Stimulated activated CD8-positive, alpha-beta memory T cell treated with anti-CD3 and anti-CD28 coated beads, Interleukin-7, amount 100 ng/mL, for 48 hours (primary cell): ENCODE measurements around the gene FLT4.
A peak's percentile ranks its signal among the peaks of the same experiment; 100 is the strongest.

Experiments used
- DNase-seq, 2 donors: peaks; one replicate each; pipeline ENCODE4 v3.0.0-alpha.2; 2020; ENCODE audit warnings: low read depth in 1 of 2; ENCODE audit errors: extremely low read depth in 1 of 2

The FLT4 gene

DNA sequence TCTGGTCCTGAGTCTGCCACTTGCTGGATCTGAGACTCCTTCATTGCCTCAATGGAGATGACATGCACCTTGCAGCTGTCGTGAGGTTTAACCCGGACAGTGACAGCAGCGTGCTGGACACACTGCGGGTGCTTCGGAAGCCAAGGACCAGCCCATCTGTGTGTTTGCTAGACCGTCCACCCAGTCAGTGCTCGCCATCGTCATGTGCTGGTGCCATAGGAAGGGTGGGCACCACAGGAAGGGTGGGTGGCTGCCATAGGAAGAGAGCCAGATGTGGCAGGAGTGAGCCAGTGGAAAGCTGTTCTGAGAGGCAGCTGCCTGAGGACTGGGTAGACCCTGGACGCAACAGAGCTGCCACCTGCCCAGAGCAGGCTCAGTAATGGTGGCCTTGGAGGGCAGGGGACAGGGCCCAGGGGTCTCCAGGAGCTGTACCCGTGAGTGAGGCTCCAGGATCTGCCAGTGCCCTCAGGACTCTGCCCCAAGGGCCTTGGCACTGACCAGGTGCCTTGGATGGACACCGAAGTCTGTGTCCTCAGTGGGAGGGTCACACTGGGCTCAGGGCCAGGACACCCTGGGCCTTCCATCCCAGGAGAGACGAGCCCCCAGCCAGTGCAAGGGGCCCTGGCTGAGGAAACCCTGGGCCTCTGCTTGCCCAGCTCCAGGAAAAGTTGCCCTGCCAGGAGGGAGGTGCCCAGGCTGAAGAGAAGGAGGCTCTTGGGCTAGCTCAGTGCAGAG lies 21.8 kb downstream of the FLT4 start:
- DNase-seq: no peak

DNA sequence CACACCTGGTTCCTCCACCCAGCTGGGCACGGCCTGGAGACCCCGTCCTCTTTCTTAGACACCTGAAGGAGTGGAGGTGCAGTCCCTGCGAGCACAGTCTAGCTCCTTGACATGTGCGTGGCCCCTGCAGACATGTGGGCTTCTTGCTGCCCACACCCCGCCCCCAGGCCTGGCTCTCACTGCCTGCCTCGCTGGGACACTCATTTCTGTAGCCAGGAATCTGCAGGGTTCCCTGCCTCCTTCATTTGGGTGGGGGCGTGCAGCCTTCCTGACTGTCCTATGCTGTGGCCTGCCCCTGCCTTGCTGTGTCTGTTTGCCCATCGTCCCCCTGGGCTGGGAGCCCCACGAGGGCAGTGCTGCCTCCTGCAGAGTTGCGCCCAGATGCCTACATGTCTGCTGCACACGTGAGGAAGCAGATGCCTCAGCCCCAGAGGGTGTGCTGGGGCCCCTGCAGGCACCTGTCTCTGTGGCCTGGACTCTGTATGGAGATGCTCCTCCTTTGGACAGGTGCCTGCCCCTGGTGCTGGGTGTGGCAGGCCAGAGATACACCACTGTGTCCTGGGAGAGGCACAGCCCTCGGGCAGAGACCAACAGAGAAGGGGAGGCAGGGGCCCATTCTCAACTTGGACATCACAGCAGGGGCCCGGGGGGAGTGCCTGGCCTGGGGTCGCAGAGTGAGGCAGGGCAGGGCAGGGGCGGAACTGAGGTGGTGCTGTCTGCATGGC lies 22.6 kb downstream of the FLT4 start:
- no peak for DNase-seq

DNA sequence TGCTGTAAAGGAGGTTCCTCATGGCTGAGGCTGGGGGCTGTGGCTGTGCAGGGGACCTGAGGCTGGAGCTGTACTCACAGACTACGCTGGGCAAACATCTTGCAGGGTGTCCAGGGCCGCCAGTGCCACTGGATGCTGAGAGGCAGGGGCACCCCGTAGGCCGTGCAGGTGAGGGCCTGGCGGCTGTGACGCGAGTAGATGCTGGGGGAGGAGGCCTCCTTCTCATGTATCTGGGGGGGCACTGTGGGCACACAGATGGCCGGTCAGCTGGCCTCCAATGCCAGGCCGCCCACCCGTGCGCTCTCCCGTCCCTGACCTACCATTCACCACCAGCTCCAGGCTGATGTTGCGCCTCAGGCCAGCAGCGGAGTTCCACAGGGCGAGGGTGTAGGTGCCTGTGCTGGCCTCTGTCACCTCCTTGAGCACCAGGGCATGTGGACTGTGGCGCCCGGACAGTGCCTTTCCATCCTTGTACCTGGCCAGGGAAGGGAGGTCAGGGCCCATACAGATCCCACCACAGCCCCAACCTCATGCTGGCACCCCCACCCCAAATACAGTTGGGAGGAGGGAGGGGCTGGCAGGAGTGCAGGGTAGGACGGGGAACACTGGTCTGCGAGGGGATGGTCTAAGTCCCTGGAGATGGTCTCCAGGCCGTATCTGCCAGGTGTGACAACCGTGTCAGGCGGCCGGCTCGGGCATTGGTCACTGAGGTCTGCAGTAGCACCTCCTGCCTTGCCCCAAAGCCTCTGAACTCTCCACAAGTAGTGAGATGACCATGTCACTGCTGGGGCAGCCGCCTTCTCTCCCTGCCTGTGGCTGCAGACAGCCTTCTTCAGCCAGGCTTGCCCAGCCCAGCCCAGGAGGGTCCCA lies 23.4 kb downstream of the FLT4 start:
- no peak for DNase-seq

DNA sequence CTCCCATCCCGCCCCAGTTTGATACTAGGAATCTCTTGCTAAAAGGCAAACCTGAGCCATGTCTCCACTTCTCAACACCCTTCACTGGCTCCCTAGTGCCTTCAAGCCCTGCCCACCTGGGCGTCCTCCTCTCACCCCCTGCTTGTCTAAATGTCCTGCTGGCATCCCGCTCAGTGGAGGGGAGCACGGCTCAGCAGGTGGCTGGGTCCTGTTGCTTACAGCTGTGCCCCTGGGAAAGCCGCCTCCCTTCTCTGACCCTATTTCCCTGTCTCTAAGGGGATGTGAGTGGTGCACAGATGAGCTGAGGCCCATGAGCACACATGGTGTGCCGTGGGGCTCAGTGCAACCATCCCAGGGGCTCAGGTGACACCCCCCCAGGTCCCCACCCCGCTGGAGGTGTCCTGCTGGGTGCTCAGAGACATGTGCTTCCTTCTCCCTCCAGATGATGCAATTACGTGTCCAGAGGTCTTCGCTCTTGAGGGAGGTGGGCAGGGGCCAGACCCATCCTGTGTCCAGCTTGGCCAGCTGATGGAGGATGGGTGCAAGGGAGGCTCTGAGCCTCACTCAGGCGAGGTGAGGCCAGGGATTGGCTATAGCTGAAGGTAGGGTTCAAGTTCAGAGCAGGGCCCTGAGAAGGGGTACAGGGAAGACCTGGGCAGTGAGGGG lies 24.1 kb downstream of the FLT4 start:
- DNase-seq: no peak

DNA sequence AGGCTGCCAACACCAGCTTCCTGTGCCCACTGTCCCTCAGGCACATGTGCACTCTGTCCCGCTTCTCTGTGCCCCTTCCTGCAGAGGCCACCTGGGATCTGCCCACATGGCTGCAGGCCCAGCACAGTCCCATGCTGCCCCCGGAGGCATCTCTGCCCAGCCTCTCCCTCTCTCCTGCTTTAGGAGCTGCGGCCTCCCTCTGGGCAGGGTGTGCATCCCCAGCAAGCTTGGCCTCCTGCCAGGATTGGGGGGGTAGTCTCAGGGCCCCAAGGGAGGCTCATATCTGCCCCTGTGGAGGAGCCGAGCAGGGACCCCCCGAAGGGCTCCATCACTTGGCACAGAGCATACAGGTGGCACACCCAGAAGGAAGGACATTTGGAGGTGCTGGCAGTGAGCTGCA lies 24.8 kb downstream of the FLT4 start:
- DNase-seq: no peak

DNA sequence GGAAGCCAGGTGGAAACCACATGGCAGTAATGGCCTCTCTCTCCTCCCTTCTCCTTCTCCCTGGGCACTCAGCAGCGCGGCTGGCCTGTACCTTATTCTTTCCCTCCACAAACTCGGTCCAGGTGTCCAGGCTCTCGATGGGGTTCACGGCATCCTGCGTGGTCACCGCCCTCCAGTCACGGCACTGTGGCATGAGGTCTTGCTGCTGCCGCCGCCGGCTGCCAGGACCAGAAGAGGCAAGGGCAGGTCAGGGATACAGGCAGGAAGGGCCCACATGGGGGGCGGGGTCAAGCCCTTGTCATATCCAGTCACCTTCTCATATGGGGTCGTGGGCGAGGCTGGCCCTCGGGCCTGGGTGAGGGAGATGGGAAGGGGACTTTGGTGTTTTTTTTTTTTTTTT lies 25.6 kb downstream of the FLT4 start:
- no peak for DNase-seq

DNA sequence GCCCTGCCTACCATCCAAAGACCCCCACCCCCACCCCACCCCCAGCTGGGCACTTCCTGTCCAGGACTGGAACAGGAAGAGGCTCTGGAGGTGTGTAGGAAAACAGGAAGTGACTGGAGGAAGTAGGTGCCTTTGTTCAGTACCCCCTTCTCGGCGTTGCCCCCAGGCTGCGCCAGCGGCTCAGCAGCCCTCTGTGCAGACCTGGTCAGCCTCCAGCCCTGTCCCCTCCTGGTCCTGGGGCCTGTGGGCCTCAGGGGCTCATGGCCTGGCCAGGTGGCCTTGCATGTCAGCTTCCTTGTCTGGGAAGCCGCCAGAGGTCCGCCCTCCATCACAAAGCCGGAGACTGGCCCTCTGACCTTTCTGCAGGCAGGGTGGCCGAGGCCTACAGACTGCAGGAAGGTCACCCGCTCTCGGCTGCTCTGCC lies 26.0 kb downstream of the FLT4 start:
- no peak for DNase-seq

DNA sequence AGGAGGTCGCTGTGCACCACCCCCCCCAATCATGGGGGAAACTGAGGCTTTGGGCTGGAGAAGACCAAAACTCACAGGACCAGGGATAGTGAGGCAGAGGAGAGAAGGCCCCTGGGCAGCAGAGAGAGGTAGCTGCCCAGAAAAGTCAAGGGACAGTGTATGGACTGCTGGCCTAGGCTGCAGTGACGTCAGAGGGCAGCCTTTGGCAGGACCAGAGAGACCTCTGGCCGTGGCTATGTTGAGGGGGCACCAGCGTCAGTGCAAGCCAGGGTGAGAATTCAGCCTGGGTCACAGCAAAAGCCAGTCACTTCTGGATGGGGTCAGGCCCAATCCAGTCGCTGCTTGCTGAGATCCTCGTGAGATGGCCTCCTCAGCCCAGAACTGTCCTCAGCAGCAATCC lies 26.5 kb downstream of the FLT4 start:
- DNase-seq: no peak

DNA sequence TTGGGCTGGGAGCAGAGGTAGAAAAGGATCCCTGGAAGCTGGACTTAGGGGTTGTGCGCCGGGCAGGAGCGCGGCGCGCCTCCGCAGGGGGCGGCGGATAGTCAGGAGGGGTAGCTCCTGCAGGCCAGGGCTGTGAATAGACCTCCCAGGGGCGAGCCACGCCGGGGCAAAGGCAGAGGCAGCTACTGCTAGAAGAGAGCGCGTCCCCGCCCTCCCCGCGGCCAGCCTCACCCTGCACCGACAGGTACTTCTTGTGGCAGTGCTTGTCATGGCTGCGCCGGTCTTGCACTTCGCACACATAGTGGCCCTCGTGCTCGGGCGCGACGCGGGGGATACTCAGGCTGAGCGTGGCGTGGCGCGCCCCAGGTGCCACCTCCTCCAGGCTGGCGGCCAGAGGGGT lies 28.1 kb downstream of the FLT4 start:
- no peak for DNase-seq

DNA sequence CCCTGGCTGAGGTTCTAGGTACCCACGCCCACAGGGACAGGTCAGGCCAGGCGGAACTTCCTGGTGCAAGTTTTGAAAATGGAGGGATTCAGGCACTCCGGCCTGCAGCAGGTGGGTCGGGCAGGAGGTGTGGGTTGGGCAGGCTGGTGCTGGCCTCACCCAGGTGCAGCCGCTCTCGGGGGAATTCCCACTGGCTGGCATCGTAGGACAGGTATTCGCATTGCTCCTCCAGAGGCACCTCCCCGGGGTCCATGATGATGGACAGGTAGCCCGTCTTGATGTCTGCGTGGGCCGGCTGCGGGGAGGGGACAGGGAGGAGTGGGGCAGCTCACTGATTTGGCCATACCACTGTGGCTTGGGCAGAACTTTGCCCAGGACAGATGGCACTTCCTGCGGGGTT lies 29.4 kb downstream of the FLT4 start:
- DNase-seq: no peak

DNA sequence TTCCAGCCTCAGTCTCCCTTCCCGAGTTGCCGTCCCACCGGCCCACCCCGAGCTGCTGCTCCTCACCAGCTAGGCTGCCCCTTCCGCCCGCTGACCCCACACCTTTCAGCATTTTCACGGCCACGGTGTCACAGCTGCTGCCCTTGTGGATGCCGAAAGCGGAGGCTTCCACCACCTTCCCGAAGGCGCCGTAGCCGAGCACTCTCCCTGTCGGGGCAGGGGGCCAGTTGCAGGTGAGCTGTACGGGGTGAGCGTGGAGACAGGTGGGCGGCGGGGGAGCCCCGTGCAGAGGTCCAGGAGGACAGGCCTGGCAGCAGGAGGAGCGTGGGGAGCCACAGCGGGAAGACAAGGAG lies 29.9 kb downstream of the FLT4 start:
- DNase-seq: no peak

DNA sequence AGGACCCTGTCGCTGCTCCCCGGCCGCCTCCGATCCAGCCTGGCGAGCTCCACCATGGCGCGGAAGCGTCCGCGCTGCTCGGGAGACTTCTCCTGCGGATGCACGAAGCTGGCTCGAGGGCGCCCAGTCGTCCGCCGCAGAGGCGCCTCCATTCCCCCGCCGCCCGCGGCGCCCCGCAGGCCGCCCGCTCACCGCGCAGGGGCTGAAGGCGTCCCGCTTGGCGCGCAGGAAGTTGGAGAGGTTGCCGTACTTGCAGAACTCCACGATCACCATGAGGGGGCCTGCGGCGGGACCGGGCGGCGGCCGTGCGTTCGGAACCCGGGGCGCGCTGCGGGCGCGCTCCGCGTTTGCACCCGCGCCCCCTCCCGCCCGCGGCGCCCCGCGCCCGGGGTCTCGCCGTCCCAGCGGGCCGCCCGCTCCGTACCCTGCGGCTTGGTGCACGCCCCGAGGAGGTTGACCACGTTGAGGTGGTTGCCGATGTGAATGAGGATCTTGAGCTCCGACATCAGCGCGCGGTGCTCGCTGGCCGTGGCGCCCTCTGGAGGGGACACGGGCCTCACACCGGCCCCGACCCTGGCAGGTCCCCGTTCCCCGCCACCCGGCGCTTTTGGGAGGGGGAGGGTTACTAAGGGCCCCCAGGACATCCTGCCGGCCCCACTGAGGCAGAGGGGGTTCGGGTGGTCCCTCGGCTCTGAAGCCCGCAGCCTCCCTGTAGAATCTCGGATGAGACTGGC lies 30.4 kb downstream of the FLT4 start:
- DNase-seq: peak in 1 of 2 donors; percentile 27

DNA sequence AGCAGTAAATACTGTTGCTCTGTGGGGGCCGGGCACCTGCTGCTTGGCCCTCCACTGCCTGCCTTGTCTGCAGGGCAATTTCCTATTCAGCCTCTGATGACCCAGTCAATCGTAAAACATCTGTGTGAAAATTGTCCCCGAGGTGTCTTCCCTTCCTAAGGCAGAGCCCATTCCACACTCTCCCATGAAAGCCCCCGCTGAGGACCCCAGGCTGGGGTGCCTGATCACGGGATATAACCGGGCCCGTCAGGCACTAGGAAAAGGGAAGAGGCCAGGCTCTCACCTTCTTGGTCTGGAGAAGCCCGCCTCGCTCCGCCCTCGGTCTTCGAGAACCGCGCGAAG lies 30.9 kb downstream of the FLT4 start:
- no peak for DNase-seq

DNA sequence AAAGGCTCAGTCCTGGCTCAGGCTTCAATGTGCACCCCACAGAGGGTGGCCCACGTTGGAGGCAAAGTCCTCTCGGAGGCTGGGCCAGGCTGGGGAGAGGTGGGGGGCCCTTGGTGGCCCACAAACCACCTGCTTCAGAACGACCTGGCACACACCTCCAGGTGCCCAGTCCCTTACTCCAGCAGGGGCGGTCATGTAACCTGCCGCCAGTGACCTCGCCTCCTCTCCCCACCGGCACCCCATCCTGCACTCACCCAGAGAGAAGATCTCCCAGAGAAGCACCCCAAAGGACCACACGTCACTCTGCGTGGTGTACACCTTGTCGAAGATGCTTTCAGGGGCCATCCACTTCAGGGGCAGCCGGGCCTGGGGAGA lies 35.6 kb downstream of the FLT4 start:
- no peak for DNase-seq

DNA sequence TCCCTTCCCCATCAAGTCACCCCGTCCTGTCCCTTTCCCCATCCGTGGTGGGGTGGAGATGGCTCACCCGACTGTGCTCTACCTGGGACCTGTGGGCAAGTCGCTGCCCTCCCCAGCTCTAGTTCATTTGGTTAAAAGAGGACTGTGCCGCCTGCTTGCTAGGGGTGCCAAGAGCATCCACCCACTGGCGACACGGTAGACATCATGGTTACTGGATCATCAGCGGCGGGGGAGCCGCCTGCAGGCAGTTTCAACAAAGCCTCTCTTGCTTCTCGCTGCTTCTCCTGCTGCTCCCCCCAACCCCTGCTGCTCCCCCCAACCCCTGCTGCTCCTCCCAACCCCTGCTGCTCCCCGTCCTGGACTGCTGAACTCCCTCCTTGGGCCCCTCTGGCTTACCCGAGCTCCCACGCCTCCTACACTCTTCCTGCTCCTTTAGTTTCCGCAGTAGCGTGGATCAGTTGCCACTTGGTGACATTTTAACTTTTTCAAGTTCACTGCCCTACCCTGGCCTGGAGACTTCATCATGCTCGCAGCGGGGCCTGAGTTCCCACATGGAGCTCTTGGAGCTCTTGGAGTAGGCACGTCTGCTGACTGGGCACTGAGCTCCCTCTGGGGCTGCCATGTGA lies 36.1 kb downstream of the FLT4 start:
- DNase-seq: no peak

DNA sequence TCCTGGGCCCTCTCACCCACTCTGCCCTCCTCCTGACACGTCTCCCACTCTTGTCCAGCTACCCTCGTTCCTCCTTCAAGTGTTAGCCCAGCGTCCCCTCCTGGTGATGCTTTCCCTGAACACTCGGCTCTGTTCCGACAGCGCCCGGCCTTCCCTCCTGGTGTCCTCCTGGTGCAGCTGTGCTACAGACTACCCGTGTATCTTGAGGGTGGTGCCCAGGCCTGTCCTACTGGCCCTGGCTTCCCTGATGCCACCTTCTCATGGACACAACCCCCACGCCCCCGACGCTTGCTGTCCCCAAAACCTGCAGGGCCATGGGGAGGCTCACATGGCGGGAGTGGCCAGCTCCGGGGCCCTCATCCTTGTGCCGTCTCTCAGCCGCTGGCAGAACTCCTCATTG lies 36.7 kb downstream of the FLT4 start:
- DNase-seq: no peak

DNA sequence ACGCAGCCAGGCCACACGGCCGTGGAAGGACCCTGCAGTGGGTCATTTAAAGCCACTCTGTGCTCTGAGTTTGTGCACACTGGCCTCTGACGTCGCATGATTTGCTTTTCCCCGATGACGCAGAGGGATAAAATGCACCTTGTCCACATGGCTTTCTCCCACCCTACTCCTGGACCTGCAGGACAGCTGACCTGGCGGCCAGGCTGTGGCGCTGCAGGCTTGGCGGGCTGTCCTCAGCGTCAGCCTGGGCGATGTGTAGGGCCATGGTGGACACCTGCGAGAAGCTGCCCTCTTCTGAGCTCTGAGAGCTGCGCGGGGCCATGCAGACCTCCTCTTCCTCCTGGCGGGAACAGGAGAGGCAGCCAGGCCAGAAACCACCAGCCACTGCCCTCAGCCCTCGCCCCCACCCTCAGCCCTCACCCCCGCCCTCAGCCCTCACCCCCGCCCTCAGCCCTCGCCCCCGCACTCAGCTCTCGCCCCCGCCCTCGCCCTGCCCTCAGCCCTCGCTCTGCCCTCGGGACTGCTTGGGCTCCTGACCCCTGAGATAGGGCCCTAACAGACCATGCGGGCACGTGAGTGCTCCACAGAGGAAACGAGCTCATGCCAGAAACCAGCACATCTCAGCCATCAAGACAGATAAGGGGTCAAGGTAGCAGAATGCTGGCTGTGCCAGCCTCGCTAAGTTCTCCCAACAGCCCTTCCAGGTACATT lies 38.1 kb downstream of the FLT4 start:
- DNase-seq: no peak

DNA sequence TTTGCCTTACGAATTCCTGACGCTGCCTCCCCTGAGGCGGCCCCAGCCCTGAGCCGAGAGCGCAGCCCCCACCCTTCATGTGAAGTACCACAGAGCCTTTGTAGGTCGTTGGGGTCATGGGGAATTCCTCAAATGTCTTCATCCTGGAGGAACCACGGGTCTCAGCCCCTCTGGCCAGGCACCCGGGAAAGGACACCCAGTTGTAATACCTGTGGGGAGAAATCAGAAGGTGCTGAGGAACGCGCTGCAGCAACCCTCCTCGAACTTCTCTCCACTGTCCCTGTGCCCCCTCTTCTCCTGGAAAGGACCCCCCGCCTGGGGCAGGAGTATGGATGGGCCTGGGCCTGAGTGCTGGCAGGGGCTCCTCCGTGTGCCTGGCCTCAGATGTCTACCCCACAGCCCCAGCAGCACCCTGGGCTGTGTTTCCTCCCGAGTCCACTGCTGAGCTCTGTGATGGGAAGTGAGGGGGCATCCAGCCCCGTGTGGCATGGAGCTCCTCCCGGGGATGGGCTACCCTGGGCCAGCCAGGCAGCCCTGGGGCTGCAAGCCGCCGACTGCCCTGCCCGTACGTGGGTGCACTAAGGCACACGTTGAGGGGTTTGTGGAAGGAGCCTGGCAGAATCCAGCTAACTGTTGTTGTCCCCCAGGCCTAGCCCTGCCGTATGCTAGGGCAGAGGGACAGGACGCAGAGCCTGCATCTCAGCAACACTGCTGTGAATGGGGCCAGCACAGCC lies 39.4 kb downstream of the FLT4 start:
- no peak for DNase-seq

DNA sequence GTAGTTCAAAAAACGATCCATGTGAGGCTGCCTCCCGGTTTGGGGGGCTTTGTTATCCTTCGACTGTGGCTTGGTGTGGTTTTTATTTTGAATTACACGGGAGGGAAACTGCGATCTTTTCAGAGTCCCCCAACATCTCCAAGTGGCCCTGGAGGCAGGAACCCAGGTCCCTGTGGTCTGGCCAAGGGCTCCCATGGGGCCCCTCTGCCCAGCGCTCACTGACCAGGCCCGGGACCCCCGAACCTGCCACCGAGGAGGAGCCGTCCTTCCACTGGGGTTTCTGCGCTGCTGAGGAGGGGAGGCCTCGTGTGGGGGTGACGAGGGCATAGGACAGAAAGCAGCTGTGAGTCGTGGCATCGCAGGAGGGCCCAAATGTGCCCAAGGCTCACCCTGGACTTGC lies 40.0 kb downstream of the FLT4 start:
- DNase-seq: no peak
